ENCODE data around the gene PDE3B.

- TF ChIP-seq CTCF (IDR thresholded peaks at IDR 0.05) (no peak), POLR2A (IDR thresholded peaks at IDR 0.05) (no peak)
Measured at GRCh38 chr11:14748090-14748489, 104.5 kb downstream of the PDE3B start.
